Jurkat, Clone E6-1 (cell line): ENCODE measurements around the gene TMEM158.

Source experiments
- DNase-seq: peaks from one replicate; pipeline ENCODE4 v3.0.0-alpha.2; 2011; ENCODE audit warnings: low read depth, low spot score
- H3K4me3 ChIP-seq: 2 replicates; pipeline ENCODE4 v1.5.1; 2011; ENCODE audit warnings: mild to moderate bottlenecking, low read length, control low read depth, moderate library complexity

TMEM158 gene

GRCh38 chr3:45236964-45237363, 10.9 kb upstream of the TMEM158 start:
- DNase-seq: no peak
- no peak overlapping the region for H3K4me3 ChIP-seq

GRCh38 chr3:45235409-45235808, 9.3 kb upstream of the TMEM158 start:
- H3K4me3 ChIP-seq: no peak overlapping the region
- no peak for DNase-seq

- H3K4me3 ChIP-seq: no peak overlapping the region
These were observed 8.2 kb upstream of the TMEM158 start for GRCh38 chr3:45234250-45234649.

GRCh38 chr3:45232521-45232920, 6.4 kb upstream of the TMEM158 start:
- no peak for DNase-seq
- no peak overlapping the region for H3K4me3 ChIP-seq

More at GRCh38 chr3:45234250-45234649, 8.2 kb upstream of the TMEM158 start:
- peak; percentile 26 for DNase-seq

GRCh38 chr3:45227946-45228345, 1.9 kb upstream of the TMEM158 start:
- DNase-seq: no peak
- H3K4me3 ChIP-seq: no peak overlapping the region

GRCh38 chr3:45227071-45227820, 1.2 kb upstream of the TMEM158 start:
- no peak overlapping the region for H3K4me3 ChIP-seq

GRCh38 chr3:45225465-45226205, 452 bp downstream of the TMEM158 start:
- H3K4me3 ChIP-seq: no peak overlapping the region; the same call in 1 of the 2 replicates
- no peak for DNase-seq

More at GRCh38 chr3:45227071-45227820, 1.2 kb upstream of the TMEM158 start:
- DNase-seq: no peak

- no peak overlapping the region for H3K4me3 ChIP-seq
- DNase-seq: no peak
These were observed 1.1 kb downstream of the TMEM158 start for GRCh38 chr3:45224824-45225464.

- DNase-seq: no peak
- no peak overlapping the region for H3K4me3 ChIP-seq
These were observed 2.0 kb downstream of the TMEM158 start for GRCh38 chr3:45223889-45224727.

GRCh38 chr3:45219694-45220093, 6.4 kb downstream of the TMEM158 start:
- DNase-seq: no peak
- H3K4me3 ChIP-seq: no peak overlapping the region

- DNase-seq: no peak
- H3K4me3 ChIP-seq: no peak overlapping the region
These were observed 7.3 kb downstream of the TMEM158 start for GRCh38 chr3:45218578-45219390.

GRCh38 chr3:45216021-45216609, 10.0 kb downstream of the TMEM158 start:
- H3K4me3 ChIP-seq: no peak overlapping the region
- no peak for DNase-seq

GRCh38 chr3:45215466-45215865, 10.6 kb downstream of the TMEM158 start:
- DNase-seq: no peak
- no peak overlapping the region for H3K4me3 ChIP-seq

- H3K4me3 ChIP-seq: no peak overlapping the region
- no peak for DNase-seq
These were observed 11.9 kb downstream of the TMEM158 start for GRCh38 chr3:45214061-45214680.

GRCh38 chr3:45212095-45212468, 14.0 kb downstream of the TMEM158 start:
- no peak overlapping the region for H3K4me3 ChIP-seq
- no peak for DNase-seq

- no peak overlapping the region for H3K4me3 ChIP-seq
- no peak for DNase-seq
These were observed 14.5 kb downstream of the TMEM158 start for GRCh38 chr3:45211466-45212094.

- peak; percentile 49 for DNase-seq
- no peak overlapping the region for H3K4me3 ChIP-seq
These were observed 15.6 kb downstream of the TMEM158 start for GRCh38 chr3:45210308-45211041.
